GM12878 (cell line): ENCODE results near the gene GJB1. TPM values are rescaled to one million over a fixed set of nuclear protein-coding genes. Genes with fewer than 3 reads are reported as not detected.

Experiments
- ATAC-seq: fragments of 200-7000 bp; cut with Tn5 transposase; 3 replicates; pipeline ENCODE4 v1.9.1; 2020; ENCODE audit warnings: mild to moderate bottlenecking, moderate library complexity
- BruUV-seq: library from RNA; stranded (reverse); fragments of 400-500 nt; replicated peaks from 2 replicates; lab custom pipeline; 2021; lab: Mats Ljungman, UMichigan
- CTCF ChIA-PET: fragments of 300-600 bp; sonication (Branson Sonifier 250); formaldehyde crosslinking; extraction: SDS; loops from one replicate; lab custom pipeline; 2021; ENCODE audit warnings: inconsistent platforms; lab: Yijun Ruan, JAX
- POLR2A ChIA-PET: fragments of 350-600 bp; formaldehyde crosslinking; extraction: SDS; loops from one replicate; lab custom pipeline; 2021; ENCODE audit warnings: inconsistent platforms; lab: Charles Lee
- RAD21 ChIA-PET: fragments of 300-600 bp; sonication (Branson Sonifier 250); formaldehyde crosslinking; loops from one replicate; lab custom pipeline; 2023; ENCODE audit warnings: antibody characterized with exemption; ENCODE audit not compliant: unreplicated experiment; lab: Charles Lee
- SMC1A ChIA-PET: fragments of 300-600 bp; sonication (Branson Sonifier 250); formaldehyde crosslinking; loops from one replicate; lab custom pipeline; 2023; ENCODE audit not compliant: unreplicated experiment, uncharacterized antibody; lab: Charles Lee
- DNase-seq: peaks from one replicate; pipeline ENCODE4 v3.0.0-alpha.2; 2011; ENCODE audit warnings: low read depth, low spot score
- FAIRE-seq: peaks from 3 replicates; lab custom pipeline; 2011; peaks lifted over from hg19 to GRCh38; lab: Jason Lieb, UNC
- H2AFZ ChIP-seq: 2 replicates; pipeline ENCODE4 v1.6.0; 2011; ENCODE audit warnings: low read depth, low read length, control low read depth; ENCODE audit not compliant: control insufficient read depth
- H3K27ac ChIP-seq: 2 replicates; pipeline ENCODE4 v1.5.1; 2011; ENCODE audit warnings: control low read depth; ENCODE audit not compliant: control insufficient read depth, insufficient read depth
- H3K27me3 ChIP-seq, 2 experiments: replicated peaks in 1 of 2; 2 replicates each; pipeline versions ENCODE4 v1.6.0 to v1.6.1; 2011; ENCODE audit warnings: low read length in 1 of 2; ENCODE audit not compliant: control insufficient read depth in 2 of 2, insufficient read depth in 2 of 2
- H3K36me3 ChIP-seq, 2 experiments: 2 replicates each; pipeline ENCODE4 v1.5.1; 2011; ENCODE audit warnings: low read length in 1 of 2; ENCODE audit not compliant: control insufficient read depth in 2 of 2, insufficient read depth in 2 of 2
- H3K4me1 ChIP-seq: 2 replicates; pipeline ENCODE4 v1.6.1; 2011; ENCODE audit warnings: mild to moderate bottlenecking, low read length, moderate library complexity, mixed read lengths; ENCODE audit not compliant: control insufficient read depth, insufficient read depth
- H3K4me2 ChIP-seq: 2 replicates; pipeline ENCODE4 v1.6.0; 2011; ENCODE audit warnings: control low read depth; ENCODE audit not compliant: control insufficient read depth, insufficient read depth
- H3K4me3 ChIP-seq: fragments of 200-600 bp; sonication (generic); 2 replicates; pipeline ENCODE4 v1.5.1; 2016
- H3K79me2 ChIP-seq: 2 replicates; pipeline ENCODE4 v1.6.0; 2011; ENCODE audit warnings: low read length; ENCODE audit not compliant: control insufficient read depth, insufficient read depth
- H3K9ac ChIP-seq: 2 replicates; pipeline ENCODE4 v1.8.0; 2011; ENCODE audit warnings: low read length, control low read depth, mixed read lengths; ENCODE audit not compliant: control insufficient read depth, insufficient read depth
- H3K9me3 ChIP-seq: replicated peaks from 3 replicates; pipeline ENCODE4 v1.5.1; 2011; ENCODE audit warnings: mild to moderate bottlenecking, low read length; ENCODE audit not compliant: control insufficient read depth, insufficient read depth
- H4K20me1 ChIP-seq: 2 replicates; pipeline ENCODE4 v1.6.0; 2011; ENCODE audit not compliant: control insufficient read depth, insufficient read depth
- BHLHE40 ChIP-seq, 2 experiments: fragments of 450-650 bp in 1 of 2; IDR thresholded peaks; 2 replicates each; pipeline ENCODE4 v1.6.1; 2011 to 2017; ENCODE audit warnings: low read depth in 2 of 2, borderline replicate concordance in 1 of 2, improper control_type of control experiment in 1 of 2, low read length in 1 of 2, mild to moderate bottlenecking in 1 of 2
- RUNX3 ChIP-seq: IDR thresholded peaks from 2 replicates; pipeline ENCODE4 v1.6.1; 2012; ENCODE audit warnings: low read length, inconsistent platforms
- SRF ChIP-seq, 2 experiments: IDR thresholded peaks; 2 replicates each; pipeline ENCODE4 v1.6.1; 2011; ENCODE audit warnings: low read depth in 2 of 2, low read length in 2 of 2, mild to moderate bottlenecking in 1 of 2, moderate library complexity in 1 of 2
- ZNF687 ChIP-seq: fragments of 450-650 bp; IDR thresholded peaks from 2 replicates; pipeline ENCODE4 v1.6.1; 2017; ENCODE audit warnings: mild to moderate bottlenecking, moderate library complexity
- ZZZ3 ChIP-seq: IDR thresholded peaks from 2 replicates; pipeline ENCODE4 v1.6.1; 2011; ENCODE audit warnings: low read depth; ENCODE audit not compliant: control insufficient read depth, insufficient read length
- WGBS: methylation state at CpG from one replicate; pipeline ENCODE4 v1.1.6; 2016; ENCODE audit warnings: low lambda C conversion rate; ENCODE audit not compliant: insufficient replicate concordance, insufficient coverage; ENCODE audit errors: missing lambda C conversion rate; 5-methylcytosine and 5-hydroxymethylcytosine counted together
- in situ Hi-C: fragments of 300-500 bp; cut with MboI; formaldehyde crosslinking; loops from 9 replicates; pipeline ENCODE4 v1.14.3; 2018; ENCODE audit warnings: mixed read lengths
- intact Hi-C: fragments of 100-400 bp; cut with micrococcal nuclease; formaldehyde crosslinking; loops from one replicate; pipeline ENCODE4 v1.14.2; 2022; ENCODE audit not compliant: unreplicated experiment
- polyA plus RNA-seq, 11 experiments: library from polyadenylated mRNA; depleted of rRNA in 4 of 11; unstranded in 6 of 11; stranded (reverse) in 5 of 11; fragments of >200 nt; fragmentation: Nextera tagmentation in 4 of 11; fragmentation: Illumina TruSeq in 1 of 11; extraction: Ambion mirVana in 4 of 11; extraction: Trizol in 1 of 11; gene quantifications; 1 replicate in 1 of 11; 2 replicates in 10 of 11; pipeline versions ENCODE4 v1.2.1 to v1.2.3, GENCODE V29; 2011 to 2016; ENCODE audit warnings: inconsistent platforms in 2 of 11, missing spikeins in 2 of 11, low read depth in 1 of 11
- total RNA-seq, 4 experiments: library from RNA; depleted of rRNA in 3 of 4; stranded (reverse); fragments of >200 nt in 3 of 4; fragmentation: Illumina TruSeq in 1 of 4; extraction: Trizol in 1 of 4; gene quantifications; 2 replicates each; pipeline versions ENCODE4 v1.2.1 to v1.2.3, GENCODE V29; 2013 to 2021

The GJB1 gene
- total and polyA plus RNA-seq, 10 of the 15 experiments (the other 5 are each of a cell fraction or from before 2014, with no cell fraction given): not detected

GRCh38 chrX:71251466-71251973, 28.5 kb downstream of the GJB1 start:
- Histone ChIP-seq H2AFZ (no peak overlapping the region), H4K20me1 (no peaks in the 10 kb centered on the region), H3K36me3 (peaks cover 2 to 5% of the 10 kb centered on the region in 2 experiments; a peak in 2 of 4 replicates), H3K4me3 (peak overlapping the region; percentile 21; the same call in 1 of the 2 replicates)
- BruUV-seq: no TSS peak
- SMC1A ChIA-PET: interaction anchor here (0.7 to 1.0 kb wide), 2 partner anchors 53 to 124 kb away, joined by 3 read pairs; no protein-coding TSS in a partner anchor
- RAD21 ChIA-PET: interaction anchor here (0.7 kb wide), 1 partner anchor 53 kb away, joined by 3 read pairs; no protein-coding TSS in a partner anchor
- 21% methylated on average over 8 of the region's 8 CpGs for WGBS
- TF ChIP-seq ZNF687 (no peak), ZZZ3 (no peak), BHLHE40 (IDR thresholded peaks at IDR 0.05; ENCODE audit: borderline replicate concordance in 1 of 2, low read depth in 2 of 2, low read length in 1 of 2) (peak; percentile 74 to 83; a peak in 3 of 4 replicates), RUNX3 (peak; percentile 34), SRF (IDR thresholded peaks at IDR 0.05; ENCODE audit: low read depth in 2 of 2, low read length in 2 of 2) (no peak)
- TF ChIP-seq, all 136 proteins: peak for 2
- Histone ChIP-seq H3K27ac (no peak overlapping the region), H3K9me3 (no peaks in the 10 kb centered on the region), H3K9ac (peak overlapping the region; percentile 37), H3K4me1 (peaks cover 6% of the 10 kb centered on the region; the same call in 1 of the 2 replicates), H3K27me3 (no peaks in the 10 kb centered on the region), H3K79me2 (peaks cover 13% of the 10 kb centered on the region), H3K4me2 (peak overlapping the region; percentile 74)
- intact Hi-C loops (loop anchor here (5.0 kb wide), 1 partner anchor 69 kb away; no protein-coding TSS in a partner anchor), in situ Hi-C loops (no loop called here)
- ATAC-seq (no peak), DNase-seq (no peak), FAIRE-seq (no peak)
- POLR2A ChIA-PET: interaction anchor here (0.9 kb wide), 1 partner anchor 54 kb away, joined by 3 read pairs; no protein-coding TSS in a partner anchor
- CTCF ChIA-PET: interaction anchor here (1.3 kb wide), 1 partner anchor 53 kb away, joined by 6 read pairs; no protein-coding TSS in a partner anchor
